SK-N-SH (cell line): ENCODE data around the gene DHRSX. TPM values are rescaled to one million over a fixed set of nuclear protein-coding genes. Genes with fewer than 3 reads are reported as not detected.

Experiments
- CTCF ChIA-PET: fragments of 300-600, 350-600 bp; formaldehyde crosslinking; extraction: SDS; loops from one replicate; lab custom pipeline; 2021; lab: Yijun Ruan, JAX
- POLR2A ChIA-PET: fragments of 350-600 bp; sonication (Branson Sonifier 250); formaldehyde crosslinking; extraction: SDS; loops from one replicate; lab custom pipeline; 2020; ENCODE audit warnings: antibody characterized with exemption, inconsistent platforms; lab: Yijun Ruan, JAX
- DNase-seq: peaks from one replicate; pipeline ENCODE4 v3.0.0; 2012
- H2AFZ ChIP-seq: fragments of 200-600 bp; sonication (generic); 2 replicates; pipeline ENCODE4 v1.8.1; 2016; ENCODE audit warnings: antibody characterized with exemption, mild to moderate bottlenecking, low read depth
- H3F3A ChIP-seq: fragments of 200-600 bp; sonication (generic); replicated peaks from 2 replicates; pipeline ENCODE3; 2016; ENCODE audit warnings: antibody characterized with exemption, mild to moderate bottlenecking; ENCODE audit not compliant: insufficient read depth
- H3K27ac ChIP-seq, 2 experiments: fragments of 200-500 bp in 1 of 2; fragments of 200-600 bp in 1 of 2; sonication (Bioruptor generic) in 1 of 2; sonication (generic), shearing (Covaris generic) in 1 of 2; 2 replicates each; pipeline versions ENCODE4 v1.5.1 to v1.6.1; 2014 to 2016; ENCODE audit warnings: low read depth in 2 of 2, inconsistent platforms in 1 of 2, low read length in 1 of 2, mild to moderate bottlenecking in 1 of 2, mixed read lengths in 1 of 2
- H3K27me3 ChIP-seq: fragments of 200-600 bp; sonication (generic), shearing (Covaris generic); 2 replicates; pipeline ENCODE4 v1.6.1; 2016; ENCODE audit warnings: mixed run types; ENCODE audit not compliant: insufficient read depth
- H3K36me3 ChIP-seq, 2 experiments: fragments of 200-500 bp in 1 of 2; fragments of 200-600 bp in 1 of 2; sonication (Bioruptor generic) in 1 of 2; sonication (generic) in 1 of 2; replicated peaks in 1 of 2; 2 replicates each; pipeline versions ENCODE3 to v1.5.1; 2014 to 2016; ENCODE audit warnings: low read length in 1 of 2, mild to moderate bottlenecking in 1 of 2; ENCODE audit not compliant: insufficient read depth in 2 of 2, control insufficient read depth in 1 of 2
- H3K4me1 ChIP-seq, 2 experiments: fragments of 200-500 bp in 1 of 2; fragments of 200-600 bp in 1 of 2; sonication (Bioruptor generic) in 1 of 2; sonication (generic), shearing (Covaris generic) in 1 of 2; 2 replicates each; pipeline versions ENCODE4 v1.5.1 to v1.6.1; 2014 to 2016; ENCODE audit warnings: low read depth in 1 of 2, low read length in 1 of 2, mixed run types in 1 of 2; ENCODE audit not compliant: insufficient read depth in 2 of 2, control insufficient read depth in 1 of 2
- H3K4me2 ChIP-seq: fragments of 200-600 bp; sonication (generic), shearing (Covaris generic); 2 replicates; pipeline ENCODE4 v1.6.1; 2017; ENCODE audit warnings: mixed run types
- H3K4me3 ChIP-seq, 2 experiments: fragments of 200-500 bp in 1 of 2; fragments of 200-600 bp in 1 of 2; sonication (Bioruptor generic) in 1 of 2; sonication (generic), shearing (Covaris generic) in 1 of 2; 2 replicates each; pipeline versions ENCODE4 v1.5.1 to v1.8.1; 2014 to 2016; ENCODE audit warnings: low read depth in 2 of 2, inconsistent platforms in 1 of 2, low read length in 1 of 2, mild to moderate bottlenecking in 1 of 2, mixed read lengths in 1 of 2, moderate library complexity in 1 of 2
- H3K79me2 ChIP-seq: fragments of 200-600 bp; sonication (generic); 2 replicates; pipeline ENCODE4 v1.8.1; 2017; ENCODE audit warnings: mild to moderate bottlenecking; ENCODE audit not compliant: insufficient read depth
- H3K9ac ChIP-seq: fragments of 200-600 bp; sonication (generic); 2 replicates; pipeline ENCODE4 v1.6.1; 2017; ENCODE audit warnings: mixed run types
- H3K9me2 ChIP-seq: fragments of 200-600 bp; sonication (generic); 2 replicates; pipeline ENCODE4 v1.6.1; 2017; ENCODE audit warnings: mixed run types
- H3K9me3 ChIP-seq: fragments of 200-600 bp; sonication (generic); 2 replicates; pipeline ENCODE4 v1.6.1; 2017; ENCODE audit warnings: mixed run types, mild to moderate bottlenecking, moderate library complexity
- H4K20me1 ChIP-seq: fragments of 200-600 bp; sonication (generic); 2 replicates; pipeline ENCODE4 v1.6.1; 2017; ENCODE audit warnings: mild to moderate bottlenecking, mixed run types; ENCODE audit not compliant: insufficient read depth
- CHD2 ChIP-seq: fragments of 150-350 bp; IDR thresholded peaks from 2 replicates; pipeline ENCODE4 v1.6.1; 2018; ENCODE audit warnings: low read length; ENCODE audit not compliant: partially characterized antibody
- ELF1 ChIP-seq: IDR thresholded peaks from 2 replicates; pipeline ENCODE4 v1.4.0; 2012
- EP300 ChIP-seq, 2 experiments: IDR thresholded peaks; 2 replicates each; pipeline versions ENCODE4 v1.4.0 to v1.6.1; 2012; ENCODE audit warnings: borderline replicate concordance in 1 of 2, low read depth in 1 of 2, low read length in 1 of 2
- FOSL2 ChIP-seq: IDR thresholded peaks from 2 replicates; pipeline ENCODE4 v1.4.0; 2012; ENCODE audit warnings: low read depth, mild to moderate bottlenecking, moderate library complexity, borderline replicate concordance
- IRF3 ChIP-seq: fragments of 150-350 bp; IDR thresholded peaks from 2 replicates; pipeline ENCODE4 v1.6.1; 2016; ENCODE audit warnings: mild to moderate bottlenecking, low read depth, low read length
- JUND ChIP-seq: IDR thresholded peaks from 2 replicates; pipeline ENCODE4 v1.4.0; 2012
- MEF2A ChIP-seq: IDR thresholded peaks from 2 replicates; pipeline ENCODE4 v1.4.0; 2012; ENCODE audit warnings: low read depth, borderline replicate concordance
- NFIC ChIP-seq: IDR thresholded peaks from 2 replicates; pipeline ENCODE4 v1.4.0; 2012; ENCODE audit warnings: borderline replicate concordance
- NRF1 ChIP-seq: IDR thresholded peaks from 2 replicates; pipeline ENCODE4 v1.6.1; 2012; ENCODE audit warnings: low read depth, mild to moderate bottlenecking, low read length
- POLR2AphosphoS5 ChIP-seq: IDR thresholded peaks from 2 replicates; pipeline ENCODE4 v1.6.1; 2012; ENCODE audit warnings: low read depth, low read length
- RFX5 ChIP-seq: IDR thresholded peaks from 2 replicates; pipeline ENCODE4 v1.6.1; 2012; ENCODE audit warnings: mild to moderate bottlenecking, improper control_type of control experiment, low read length
- RXRA ChIP-seq: IDR thresholded peaks from 2 replicates; pipeline ENCODE4 v1.4.0; 2012; ENCODE audit warnings: low read depth, mild to moderate bottlenecking, borderline replicate concordance
- SIN3A ChIP-seq: IDR thresholded peaks from 2 replicates; pipeline ENCODE4 v1.6.1; 2012; ENCODE audit warnings: low read depth, mild to moderate bottlenecking, low read length, moderate library complexity, borderline replicate concordance
- TAF1 ChIP-seq: IDR thresholded peaks from 2 replicates; pipeline ENCODE4 v1.6.1; 2012; ENCODE audit warnings: low read depth, mild to moderate bottlenecking, low read length, moderate library complexity, borderline replicate concordance
- USF2 ChIP-seq: fragments of 150-350 bp; IDR thresholded peaks from 2 replicates; pipeline ENCODE4 v1.6.1; 2017; ENCODE audit warnings: antibody characterized with exemption, low read length, low read depth, borderline replicate concordance
- WGBS: methylation state at CpG from one replicate; pipeline ENCODE4 v1.1.6; 2017; ENCODE audit warnings: low lambda C conversion rate; 5-methylcytosine and 5-hydroxymethylcytosine counted together
- polyA plus RNA-seq, 3 experiments: library from polyadenylated mRNA; depleted of rRNA; stranded (reverse); fragments of >200 nt; gene quantifications; 2 replicates each; pipeline ENCODE4 v1.2.3, GENCODE V29; 2012
- TF ChIP-seq, protein P1 (sequence below): IDR thresholded peaks from 2 replicates; pipeline ENCODE4; 2012
- TF ChIP-seq, protein P2 (sequence below): IDR thresholded peaks from 2 replicates; pipeline ENCODE4 v1.4.0; 2012; ENCODE audit warnings: low read depth, borderline replicate concordance

DHRSX gene
- polyA plus RNA-seq, 1 of the 3 experiments (the other 2 are of a cell fraction): 34.3 TPM

DNA sequence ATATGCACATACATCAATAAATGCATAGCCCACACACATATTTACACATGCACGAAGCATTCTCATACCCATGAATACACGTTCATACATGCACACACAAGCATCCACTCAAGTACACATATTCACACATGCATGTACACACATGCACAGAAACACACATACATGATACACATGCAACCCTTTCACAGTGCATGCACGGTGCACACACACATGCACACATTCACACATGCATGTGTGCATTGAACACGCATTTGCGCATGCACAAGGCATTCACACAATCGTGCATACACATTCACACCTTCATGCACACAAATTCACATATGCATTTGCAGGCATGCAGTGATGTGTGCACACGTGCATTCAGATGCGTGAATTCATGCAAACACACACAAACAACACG lies 324.5 kb downstream of the DHRSX start:
- no peak overlapping the region for H3K27ac ChIP-seq
- H3K4me3 ChIP-seq: no peak overlapping the region
- no peaks in the 10 kb centered on the region for H4K20me1 ChIP-seq
- H3K4me2 ChIP-seq: no peak overlapping the region
- no peaks in the 10 kb centered on the region for H3K9me3 ChIP-seq
- no peaks in the 10 kb centered on the region for H3K27me3 ChIP-seq
- TF ChIP-seq MEF2A: no peak
- no peak for TF ChIP-seq EP300 (IDR thresholded peaks at IDR 0.05; ENCODE audit: borderline replicate concordance in 1 of 2, low read depth in 1 of 2, low read length in 1 of 2)
- no peak for TF ChIP-seq IRF3
- no peak for TF ChIP-seq CHD2
- TF ChIP-seq TAF1: no peak
- no peak for TF ChIP-seq RXRA
- TF ChIP-seq, protein P1, sequence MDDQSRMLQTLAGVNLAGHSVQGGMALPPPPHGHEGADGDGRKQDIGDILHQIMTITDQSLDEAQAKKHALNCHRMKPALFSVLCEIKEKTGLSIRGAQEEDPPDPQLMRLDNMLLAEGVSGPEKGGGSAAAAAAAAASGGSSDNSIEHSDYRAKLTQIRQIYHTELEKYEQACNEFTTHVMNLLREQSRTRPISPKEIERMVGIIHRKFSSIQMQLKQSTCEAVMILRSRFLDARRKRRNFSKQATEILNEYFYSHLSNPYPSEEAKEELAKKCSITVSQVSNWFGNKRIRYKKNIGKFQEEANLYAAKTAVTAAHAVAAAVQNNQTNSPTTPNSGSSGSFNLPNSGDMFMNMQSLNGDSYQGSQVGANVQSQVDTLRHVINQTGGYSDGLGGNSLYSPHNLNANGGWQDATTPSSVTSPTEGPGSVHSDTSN: no peak
- TF ChIP-seq NRF1: no peak
- TF ChIP-seq POLR2AphosphoS5: no peak
- TF ChIP-seq RFX5: no peak
- TF ChIP-seq, protein P2, sequence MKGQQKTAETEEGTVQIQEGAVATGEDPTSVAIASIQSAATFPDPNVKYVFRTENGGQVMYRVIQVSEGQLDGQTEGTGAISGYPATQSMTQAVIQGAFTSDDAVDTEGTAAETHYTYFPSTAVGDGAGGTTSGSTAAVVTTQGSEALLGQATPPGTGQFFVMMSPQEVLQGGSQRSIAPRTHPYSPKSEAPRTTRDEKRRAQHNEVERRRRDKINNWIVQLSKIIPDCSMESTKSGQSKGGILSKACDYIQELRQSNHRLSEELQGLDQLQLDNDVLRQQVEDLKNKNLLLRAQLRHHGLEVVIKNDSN: no peak
- TF ChIP-seq JUND: no peak
- no peak for TF ChIP-seq NFIC
- no peak for TF ChIP-seq ELF1
- ChIA-PET POLR2A (no interaction called here), CTCF (no interaction called here)
- H2AFZ ChIP-seq: no peak overlapping the region
- no peaks in the 10 kb centered on the region for H3K79me2 ChIP-seq
- no peaks in the 10 kb centered on the region for H3K36me3 ChIP-seq
- 60% methylated on average over 9 of the region's 9 CpGs for WGBS
- H3K9me2 ChIP-seq: no peaks in the 10 kb centered on the region
- H3F3A ChIP-seq: no peaks in the 10 kb centered on the region
- no peak overlapping the region for H3K9ac ChIP-seq
- no peak for DNase-seq
- no peaks in the 10 kb centered on the region for H3K4me1 ChIP-seq

- Histone ChIP-seq H3K27ac (no peak overlapping the region), H3K4me2 (no peak overlapping the region), H3K79me2 (no peaks in the 10 kb centered on the region), H3F3A (no peaks in the 10 kb centered on the region), H2AFZ (no peak overlapping the region), H3K9me2 (no peaks in the 10 kb centered on the region), H3K4me3 (no peak overlapping the region), H3K9ac (no peak overlapping the region), H3K27me3 (no peaks in the 10 kb centered on the region), H3K36me3 (no peaks in the 10 kb centered on the region), H3K9me3 (no peaks in the 10 kb centered on the region), H3K4me1 (no peaks in the 10 kb centered on the region)
- WGBS: 58% methylated on average over 6 of the region's 6 CpGs
- ChIA-PET POLR2A (no interaction called here), CTCF (no interaction called here)
- no peak for TF ChIP-seq SIN3A
- TF ChIP-seq RXRA: no peak
- TF ChIP-seq USF2: no peak
- TF ChIP-seq FOSL2: no peak
- TF ChIP-seq, all 33 proteins: peak for 0
- H4K20me1 ChIP-seq: no peaks in the 10 kb centered on the region
- no peak for DNase-seq
Observed at GRCh38 chrX:2172359-2172758, 328.4 kb downstream of the DHRSX start.
